ENCODE results near the gene RHBDF1. TPM values are rescaled to one million over a fixed set of nuclear protein-coding genes. Genes with fewer than 3 reads are reported as not detected.

RHBDF1 gene
- total and polyA plus RNA-seq, 2 of the 13 experiments (the other 11 are each of a cell fraction or from before 2014, with no cell fraction given): 5.4 to 26.9 TPM

DNA sequence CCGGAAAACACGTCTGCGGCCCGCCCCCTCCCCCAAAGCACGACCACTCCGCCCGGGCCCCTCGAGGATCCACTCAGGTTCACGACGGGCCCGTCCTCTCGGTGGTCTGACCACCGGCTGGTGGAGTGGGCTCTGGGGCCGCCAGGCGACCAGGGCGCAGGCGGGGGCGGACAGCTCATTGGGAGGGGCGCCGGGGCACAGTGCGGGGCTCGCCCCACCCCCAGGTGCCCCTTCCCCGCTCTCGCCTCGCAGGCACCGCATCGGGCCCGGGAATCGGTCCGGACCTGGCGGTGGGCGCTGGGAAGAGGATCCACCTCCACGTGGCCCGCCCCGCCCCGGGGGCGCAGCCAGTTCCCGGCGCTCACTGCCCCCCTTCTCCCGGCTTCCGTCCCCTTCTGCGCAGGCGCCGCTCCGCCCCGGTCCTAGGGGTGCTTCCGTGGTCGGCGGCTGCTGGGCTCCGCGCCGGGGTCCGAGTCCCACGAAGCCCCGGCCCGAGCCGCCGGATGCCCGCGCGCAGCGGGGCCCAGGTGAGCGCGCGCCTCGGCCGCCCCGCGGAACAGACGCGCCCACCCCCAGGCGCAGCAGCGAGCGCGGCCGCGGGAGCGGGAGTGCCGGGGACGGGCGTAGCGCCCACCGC lies 5.5 kb upstream of the RHBDF1 start, which contains the start of gene MPG (continued):
- TF ChIP-seq, protein P1, sequence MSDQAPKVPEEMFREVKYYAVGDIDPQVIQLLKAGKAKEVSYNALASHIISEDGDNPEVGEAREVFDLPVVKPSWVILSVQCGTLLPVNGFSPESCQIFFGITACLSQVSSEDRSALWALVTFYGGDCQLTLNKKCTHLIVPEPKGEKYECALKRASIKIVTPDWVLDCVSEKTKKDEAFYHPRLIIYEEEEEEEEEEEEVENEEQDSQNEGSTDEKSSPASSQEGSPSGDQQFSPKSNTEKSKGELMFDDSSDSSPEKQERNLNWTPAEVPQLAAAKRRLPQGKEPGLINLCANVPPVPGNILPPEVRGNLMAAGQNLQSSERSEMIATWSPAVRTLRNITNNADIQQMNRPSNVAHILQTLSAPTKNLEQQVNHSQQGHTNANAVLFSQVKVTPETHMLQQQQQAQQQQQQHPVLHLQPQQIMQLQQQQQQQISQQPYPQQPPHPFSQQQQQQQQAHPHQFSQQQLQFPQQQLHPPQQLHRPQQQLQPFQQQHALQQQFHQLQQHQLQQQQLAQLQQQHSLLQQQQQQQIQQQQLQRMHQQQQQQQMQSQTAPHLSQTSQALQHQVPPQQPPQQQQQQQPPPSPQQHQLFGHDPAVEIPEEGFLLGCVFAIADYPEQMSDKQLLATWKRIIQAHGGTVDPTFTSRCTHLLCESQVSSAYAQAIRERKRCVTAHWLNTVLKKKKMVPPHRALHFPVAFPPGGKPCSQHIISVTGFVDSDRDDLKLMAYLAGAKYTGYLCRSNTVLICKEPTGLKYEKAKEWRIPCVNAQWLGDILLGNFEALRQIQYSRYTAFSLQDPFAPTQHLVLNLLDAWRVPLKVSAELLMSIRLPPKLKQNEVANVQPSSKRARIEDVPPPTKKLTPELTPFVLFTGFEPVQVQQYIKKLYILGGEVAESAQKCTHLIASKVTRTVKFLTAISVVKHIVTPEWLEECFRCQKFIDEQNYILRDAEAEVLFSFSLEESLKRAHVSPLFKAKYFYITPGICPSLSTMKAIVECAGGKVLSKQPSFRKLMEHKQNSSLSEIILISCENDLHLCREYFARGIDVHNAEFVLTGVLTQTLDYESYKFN (CRISPR knock-in tag; conservative IDR thresholded peaks at IDR 0.05): no peak
- TF ChIP-seq NPAS2 (CRISPR knock-in tag; IDR thresholded peaks at IDR 0.05; ENCODE audit: borderline replicate concordance) (no peak), HMG20B (CRISPR knock-in tag; conservative IDR thresholded peaks at IDR 0.05) (no peak), ZNF749 (CRISPR knock-in tag; IDR thresholded peaks at IDR 0.05; ENCODE audit: borderline replicate concordance) (peak; percentile 86; the same call in 1 of the 2 replicates), SP4 (CRISPR knock-in tag; IDR thresholded peaks at IDR 0.05) (peak; percentile 51; the same call in 1 of the 2 replicates), KDM5A (IDR thresholded peaks at IDR 0.05; ENCODE audit: borderline replicate concordance, low read length) (no peak), MED8 (CRISPR knock-in tag; IDR thresholded peaks at IDR 0.05; ENCODE audit: insufficient replicate concordance) (peak; percentile 58), TBP (CRISPR knock-in tag; IDR thresholded peaks at IDR 0.05) (no peak), SALL2 (CRISPR knock-in tag; IDR thresholded peaks at IDR 0.05) (0 out of 2 replicates have a peak, but pooled peaks have one; percentile 44), ETV5 (CRISPR knock-in tag; IDR thresholded peaks at IDR 0.05; ENCODE audit: borderline replicate concordance) (peak; percentile 67; the same call in 1 of the 2 replicates), SAFB2 (CRISPR knock-in tag; IDR thresholded peaks at IDR 0.05; ENCODE audit: borderline replicate concordance, low read depth) (no peak), ZNF143 (CRISPR knock-in tag; IDR thresholded peaks at IDR 0.05) (peak; percentile 34; the same call in 1 of the 2 replicates), RFX1 (IDR thresholded peaks at IDR 0.05) (no peak), TSC22D2 (CRISPR knock-in tag; IDR thresholded peaks at IDR 0.05; ENCODE audit: borderline replicate concordance) (no peak)
- TF ChIP-seq, protein P2, sequence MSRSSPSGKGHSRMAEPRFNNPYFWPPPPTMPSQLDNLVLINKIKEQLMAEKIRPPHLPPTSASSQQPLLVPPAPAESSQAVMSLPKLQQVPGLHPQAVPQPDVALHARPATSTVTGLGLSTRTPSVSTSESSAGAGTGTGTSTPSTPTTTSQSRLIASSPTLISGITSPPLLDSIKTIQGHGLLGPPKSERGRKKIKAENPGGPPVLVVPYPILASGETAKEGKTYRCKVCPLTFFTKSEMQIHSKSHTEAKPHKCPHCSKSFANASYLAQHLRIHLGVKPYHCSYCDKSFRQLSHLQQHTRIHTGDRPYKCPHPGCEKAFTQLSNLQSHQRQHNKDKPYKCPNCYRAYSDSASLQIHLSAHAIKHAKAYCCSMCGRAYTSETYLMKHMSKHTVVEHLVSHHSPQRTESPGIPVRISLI (CRISPR knock-in tag; IDR thresholded peaks at IDR 0.05; ENCODE audit: borderline replicate concordance): no peak
- TF ChIP-seq, protein P3, sequence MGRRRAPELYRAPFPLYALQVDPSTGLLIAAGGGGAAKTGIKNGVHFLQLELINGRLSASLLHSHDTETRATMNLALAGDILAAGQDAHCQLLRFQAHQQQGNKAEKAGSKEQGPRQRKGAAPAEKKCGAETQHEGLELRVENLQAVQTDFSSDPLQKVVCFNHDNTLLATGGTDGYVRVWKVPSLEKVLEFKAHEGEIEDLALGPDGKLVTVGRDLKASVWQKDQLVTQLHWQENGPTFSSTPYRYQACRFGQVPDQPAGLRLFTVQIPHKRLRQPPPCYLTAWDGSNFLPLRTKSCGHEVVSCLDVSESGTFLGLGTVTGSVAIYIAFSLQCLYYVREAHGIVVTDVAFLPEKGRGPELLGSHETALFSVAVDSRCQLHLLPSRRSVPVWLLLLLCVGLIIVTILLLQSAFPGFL (CRISPR knock-in tag; IDR thresholded peaks at IDR 0.05): no peak
- TF ChIP-seq, protein P4, sequence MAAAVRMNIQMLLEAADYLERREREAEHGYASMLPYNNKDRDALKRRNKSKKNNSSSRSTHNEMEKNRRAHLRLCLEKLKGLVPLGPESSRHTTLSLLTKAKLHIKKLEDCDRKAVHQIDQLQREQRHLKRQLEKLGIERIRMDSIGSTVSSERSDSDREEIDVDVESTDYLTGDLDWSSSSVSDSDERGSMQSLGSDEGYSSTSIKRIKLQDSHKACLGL (CRISPR knock-in tag; IDR thresholded peaks at IDR 0.05): peak; percentile 67
- TF ChIP-seq, protein P5, sequence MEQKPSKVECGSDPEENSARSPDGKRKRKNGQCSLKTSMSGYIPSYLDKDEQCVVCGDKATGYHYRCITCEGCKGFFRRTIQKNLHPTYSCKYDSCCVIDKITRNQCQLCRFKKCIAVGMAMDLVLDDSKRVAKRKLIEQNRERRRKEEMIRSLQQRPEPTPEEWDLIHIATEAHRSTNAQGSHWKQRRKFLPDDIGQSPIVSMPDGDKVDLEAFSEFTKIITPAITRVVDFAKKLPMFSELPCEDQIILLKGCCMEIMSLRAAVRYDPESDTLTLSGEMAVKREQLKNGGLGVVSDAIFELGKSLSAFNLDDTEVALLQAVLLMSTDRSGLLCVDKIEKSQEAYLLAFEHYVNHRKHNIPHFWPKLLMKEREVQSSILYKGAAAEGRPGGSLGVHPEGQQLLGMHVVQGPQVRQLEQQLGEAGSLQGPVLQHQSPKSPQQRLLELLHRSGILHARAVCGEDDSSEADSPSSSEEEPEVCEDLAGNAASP (CRISPR knock-in tag; IDR thresholded peaks at IDR 0.05; ENCODE audit: borderline replicate concordance): peak; percentile 60; the same call in 1 of the 2 replicates
- TF ChIP-seq, protein P6, sequence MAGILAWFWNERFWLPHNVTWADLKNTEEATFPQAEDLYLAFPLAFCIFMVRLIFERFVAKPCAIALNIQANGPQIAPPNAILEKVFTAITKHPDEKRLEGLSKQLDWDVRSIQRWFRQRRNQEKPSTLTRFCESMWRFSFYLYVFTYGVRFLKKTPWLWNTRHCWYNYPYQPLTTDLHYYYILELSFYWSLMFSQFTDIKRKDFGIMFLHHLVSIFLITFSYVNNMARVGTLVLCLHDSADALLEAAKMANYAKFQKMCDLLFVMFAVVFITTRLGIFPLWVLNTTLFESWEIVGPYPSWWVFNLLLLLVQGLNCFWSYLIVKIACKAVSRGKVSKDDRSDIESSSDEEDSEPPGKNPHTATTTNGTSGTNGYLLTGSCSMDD (CRISPR knock-in tag; IDR thresholded peaks at IDR 0.05): no peak
- TF ChIP-seq, protein P7, sequence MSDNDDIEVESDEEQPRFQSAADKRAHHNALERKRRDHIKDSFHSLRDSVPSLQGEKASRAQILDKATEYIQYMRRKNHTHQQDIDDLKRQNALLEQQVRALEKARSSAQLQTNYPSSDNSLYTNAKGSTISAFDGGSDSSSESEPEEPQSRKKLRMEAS (IDR thresholded peaks at IDR 0.05): peak; percentile 84

Data from HepG2 (cell line).